ENCODE results near the gene ARID3B.
"Not testable (repeated sequence)": the region's sequence is repeated elsewhere in the genome, so short reads cannot be mapped to it uniquely, and the experiment has no call there.

Gene ARID3B

DNA sequence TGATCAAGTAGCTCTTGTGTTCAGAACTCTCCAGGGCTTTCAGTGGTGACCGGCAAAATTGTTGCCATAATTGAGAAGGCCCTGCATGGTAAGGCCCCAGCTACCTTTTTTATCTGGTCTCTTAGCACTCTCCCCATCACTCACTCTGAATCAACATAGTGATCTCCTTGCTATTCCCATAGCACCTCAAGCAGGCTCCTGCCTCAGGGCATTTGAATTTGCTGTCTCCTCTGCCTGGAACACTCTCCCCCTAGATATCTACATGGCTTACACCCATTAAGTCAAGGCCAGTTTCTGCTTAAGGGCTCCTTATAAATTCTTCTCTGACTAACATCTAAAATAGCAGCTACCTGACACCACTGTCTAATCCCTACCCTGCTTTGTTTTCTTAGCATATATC, 3.3 kb upstream of the ARID3B start:
- DNase-seq (ENCODE audit: low spot score) = no peak

DNA sequence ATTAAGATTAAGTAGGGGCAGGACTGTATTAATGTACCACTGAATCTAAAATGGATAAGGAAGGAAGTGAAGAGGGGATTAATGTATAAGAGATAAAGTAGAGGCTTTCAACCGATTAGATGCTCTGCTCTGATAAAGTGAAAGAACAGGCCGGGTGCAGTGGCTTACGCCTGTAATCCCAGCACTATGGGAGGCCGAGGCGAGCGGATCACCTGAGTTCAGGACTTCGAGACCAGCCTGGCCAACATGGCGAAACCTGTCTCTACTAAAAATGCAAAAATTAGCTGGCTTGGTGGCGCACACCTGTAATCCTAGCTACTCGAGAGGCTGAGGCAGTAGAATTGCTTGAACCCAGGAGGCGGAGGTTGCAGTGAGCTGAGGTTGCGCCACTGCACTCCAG, 1.5 kb upstream of the ARID3B start:
- not testable (repeated sequence) for DNase-seq (ENCODE audit: low spot score)

DNA sequence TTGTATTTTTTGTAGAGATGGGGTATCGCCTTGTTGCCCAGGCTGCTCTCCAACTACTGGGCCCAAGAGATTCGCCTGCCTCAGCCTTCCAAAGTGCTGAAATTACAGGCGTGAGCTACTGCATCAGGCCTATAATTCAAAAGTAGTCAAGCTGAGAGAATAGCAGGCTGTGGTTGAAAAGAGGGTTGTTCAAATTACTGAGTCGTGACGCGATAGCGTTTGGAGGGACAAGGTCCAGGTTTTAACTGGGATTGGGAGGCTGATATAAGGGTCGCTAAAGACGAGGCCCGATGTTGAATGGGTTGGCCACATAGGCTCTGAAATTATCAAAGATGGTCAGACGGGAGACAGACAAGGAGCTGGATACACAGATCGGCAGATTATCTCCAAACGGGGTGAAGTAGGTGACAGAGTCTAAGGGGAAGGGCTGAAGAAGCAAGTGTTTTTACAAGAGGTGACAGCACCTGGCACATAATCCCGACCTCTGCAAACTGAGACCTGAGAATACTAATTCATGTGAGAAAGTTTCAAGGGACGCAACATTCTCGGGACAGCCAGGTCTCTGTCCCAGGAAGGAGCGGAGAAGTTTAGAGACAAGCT, 759 bp upstream of the ARID3B start:
- no peak for DNase-seq (ENCODE audit: low spot score)

GRCh38 chr15:74541494-74542165, 610 bp downstream of the ARID3B start:
- DNase-seq (ENCODE audit: low spot score) = no peak

DNA sequence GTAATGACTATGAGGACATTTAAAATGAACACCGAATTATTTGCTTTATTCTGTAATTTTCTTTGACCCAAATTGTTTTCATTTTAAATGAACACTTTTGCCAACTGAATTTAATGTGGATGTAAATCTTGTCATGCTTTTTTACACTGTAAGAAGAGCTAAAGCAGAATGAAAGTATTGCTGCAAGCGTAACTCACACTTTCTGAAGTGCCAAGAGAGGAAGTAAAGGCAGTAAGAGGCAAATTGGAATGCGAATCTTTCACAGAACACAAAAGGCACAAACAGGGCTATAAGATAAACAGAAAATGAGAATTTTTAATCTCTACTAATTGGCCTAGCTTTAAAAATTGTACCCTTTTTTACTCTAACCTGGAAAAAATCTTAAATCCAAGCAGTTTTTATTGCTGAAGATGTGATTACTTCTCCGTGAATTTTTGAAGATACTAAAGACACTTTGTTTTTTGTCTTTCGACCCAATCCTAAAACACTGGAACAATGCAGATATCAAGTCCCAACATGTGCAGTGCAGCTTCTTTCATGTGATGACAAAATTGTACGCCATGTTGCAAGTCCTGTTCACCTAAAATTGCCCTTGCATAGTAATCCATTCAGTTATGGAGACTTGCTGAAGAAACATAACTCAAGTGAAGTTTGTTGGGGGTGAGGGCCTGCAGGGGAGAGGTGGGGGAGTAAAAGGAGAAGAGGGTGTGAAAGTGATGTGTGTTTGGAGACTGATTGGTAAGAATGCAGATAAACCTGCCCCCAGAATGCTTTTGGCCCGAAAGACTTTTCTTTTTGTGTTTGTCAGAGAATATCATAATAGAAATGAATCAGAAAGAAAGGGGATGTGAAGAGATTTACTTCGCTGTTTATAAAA, 1.4 kb downstream of the ARID3B start:
- DNase-seq (ENCODE audit: low spot score) = no peak

DNA sequence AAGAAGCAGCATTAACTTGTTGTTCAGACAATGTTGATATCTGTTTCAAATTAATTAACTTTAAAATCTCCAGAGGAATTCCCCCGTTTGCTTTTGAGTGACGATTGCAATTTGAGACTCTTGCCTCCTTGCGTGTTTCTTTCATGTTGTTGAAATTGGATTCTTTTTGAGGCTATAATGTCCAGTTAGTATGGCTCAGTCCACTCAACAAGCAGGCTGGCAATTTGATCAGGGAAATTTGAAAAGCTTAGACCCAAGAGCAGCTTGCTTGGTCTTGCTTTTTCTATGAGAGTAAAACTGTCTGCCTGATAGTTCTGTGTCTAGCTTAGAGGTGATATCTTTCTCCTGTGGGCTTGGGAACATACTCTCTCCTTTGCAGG, 2.0 kb downstream of the ARID3B start:
- DNase-seq (ENCODE audit: low spot score) = no peak

DNA sequence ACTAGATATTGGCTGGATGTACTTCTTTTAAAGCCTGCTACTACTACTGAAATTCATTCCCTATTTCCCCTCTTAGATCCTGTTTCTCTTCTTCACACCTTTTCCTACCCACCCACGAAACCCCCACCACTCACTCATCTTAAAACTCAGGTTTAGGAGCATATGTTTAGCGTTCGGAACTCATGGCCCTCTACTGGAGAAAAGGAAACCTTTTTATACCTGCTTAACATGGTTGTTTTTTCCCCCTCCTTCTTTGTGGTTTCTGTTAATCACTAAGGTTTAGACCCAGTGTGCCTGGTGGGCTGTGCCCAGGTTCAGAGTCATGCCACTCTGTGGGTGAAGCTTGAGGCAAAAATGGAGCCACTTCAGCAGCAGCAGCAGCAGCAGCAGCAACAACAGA, 2.6 kb downstream of the ARID3B start:
- DNase-seq (ENCODE audit: low spot score) = no peak

GRCh38 chr15:74545086-74545485, 4.1 kb downstream of the ARID3B start:
- DNase-seq (ENCODE audit: low spot score) = no peak

GRCh38 chr15:74545776-74546656, 5.0 kb downstream of the ARID3B start:
- peak; percentile 72 for DNase-seq (ENCODE audit: low spot score)

GRCh38 chr15:74547616-74548015, 6.6 kb downstream of the ARID3B start:
- DNase-seq (ENCODE audit: low spot score) = no peak

GRCh38 chr15:74548241-74548640, 7.2 kb downstream of the ARID3B start:
- DNase-seq (ENCODE audit: low spot score) = no peak

GRCh38 chr15:74549816-74550215, 8.8 kb downstream of the ARID3B start:
- no peak for DNase-seq (ENCODE audit: low spot score)

DNA sequence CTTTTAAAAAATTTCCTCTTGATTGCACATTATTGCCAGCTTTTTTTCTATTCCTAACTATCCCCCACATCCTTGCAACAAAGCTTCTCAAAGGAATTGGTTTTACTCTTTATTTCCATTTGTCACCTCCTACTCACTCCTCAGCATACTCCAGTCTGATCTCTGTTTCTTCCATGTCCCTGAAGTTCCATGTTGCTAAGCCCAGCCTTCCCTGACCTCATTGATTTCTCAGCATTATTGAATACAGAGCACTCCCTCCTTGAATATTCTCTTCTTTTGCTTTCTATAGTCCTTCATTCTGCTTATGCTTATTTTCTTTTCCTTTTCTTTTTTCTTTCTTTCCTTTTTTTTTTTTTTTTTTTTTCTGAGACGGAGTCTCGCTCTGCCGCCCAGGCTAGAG, 10.7 kb downstream of the ARID3B start:
- DNase-seq (ENCODE audit: low spot score) = no peak

DNA sequence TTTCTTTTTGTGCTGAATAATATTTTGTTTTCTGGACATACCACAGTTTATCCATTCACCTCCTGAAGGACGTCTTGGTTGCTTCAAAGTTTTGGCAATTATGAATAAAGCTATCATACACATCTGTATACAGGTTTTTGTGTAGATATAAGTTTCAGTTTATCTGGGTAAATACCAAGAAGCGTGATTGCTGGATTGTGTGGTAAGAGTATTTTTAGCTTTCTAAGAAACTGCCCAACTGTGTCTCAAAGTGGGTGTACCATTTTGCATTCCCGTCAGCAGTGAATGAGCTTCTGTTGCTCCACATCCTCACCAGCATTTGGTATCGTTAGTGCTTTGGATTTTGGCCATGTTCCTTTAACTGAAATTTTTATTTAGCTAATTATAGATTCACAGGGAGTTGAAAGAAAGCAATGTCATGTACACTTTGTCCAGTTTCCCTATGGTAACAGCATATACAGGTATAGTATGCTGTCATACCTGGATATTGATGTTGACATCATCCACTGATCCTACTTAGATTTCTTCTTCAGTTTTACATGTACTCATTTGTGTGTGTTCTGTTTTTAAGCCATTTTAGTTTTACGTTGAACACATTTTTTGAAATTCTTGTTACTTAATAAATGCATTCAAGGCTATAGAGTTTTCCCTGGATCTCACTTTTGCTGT, 11.9 kb downstream of the ARID3B start:
- no peak for DNase-seq (ENCODE audit: low spot score)

DNA sequence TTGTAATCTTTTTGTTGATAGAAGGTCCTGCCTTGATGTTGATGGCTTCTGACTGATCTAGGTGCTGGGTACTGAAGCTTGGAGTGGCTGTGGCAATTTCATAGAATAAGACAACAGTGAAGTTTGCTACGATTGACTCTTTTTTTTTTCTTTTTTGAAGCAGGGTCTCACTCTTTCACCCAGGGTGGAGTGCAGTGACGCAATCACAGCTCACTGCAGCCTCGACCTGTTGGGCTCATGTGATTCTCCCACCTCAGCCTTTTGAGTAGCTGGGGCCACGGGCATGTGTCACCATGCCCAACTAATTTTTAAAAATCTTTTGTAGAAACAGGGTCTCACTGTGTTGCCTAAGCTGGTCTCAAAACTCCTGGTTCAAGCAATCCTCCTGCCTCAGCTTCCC, 14.2 kb downstream of the ARID3B start:
- DNase-seq (ENCODE audit: low spot score) = no peak

DNA sequence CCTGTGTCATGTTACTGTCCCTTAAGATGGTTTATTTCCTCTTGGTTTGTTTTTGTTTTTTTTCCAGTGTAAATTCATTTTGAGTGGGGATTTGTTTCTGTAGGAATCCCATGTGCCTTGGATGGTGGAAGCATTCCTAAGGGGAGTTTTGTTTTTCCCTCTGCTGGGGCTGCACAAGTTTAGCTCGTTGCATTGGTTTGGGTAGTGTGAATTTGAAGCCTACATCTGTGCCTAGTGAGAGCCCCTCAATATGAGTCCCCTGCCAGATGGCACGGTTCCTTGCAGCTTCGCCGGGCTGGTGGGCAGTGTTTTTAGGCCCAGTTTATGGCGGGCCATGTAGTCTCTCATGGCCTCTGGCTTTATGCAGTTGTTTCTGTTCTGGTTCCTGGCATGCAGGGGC, 17.7 kb downstream of the ARID3B start:
- no peak for DNase-seq (ENCODE audit: low spot score)

DNA sequence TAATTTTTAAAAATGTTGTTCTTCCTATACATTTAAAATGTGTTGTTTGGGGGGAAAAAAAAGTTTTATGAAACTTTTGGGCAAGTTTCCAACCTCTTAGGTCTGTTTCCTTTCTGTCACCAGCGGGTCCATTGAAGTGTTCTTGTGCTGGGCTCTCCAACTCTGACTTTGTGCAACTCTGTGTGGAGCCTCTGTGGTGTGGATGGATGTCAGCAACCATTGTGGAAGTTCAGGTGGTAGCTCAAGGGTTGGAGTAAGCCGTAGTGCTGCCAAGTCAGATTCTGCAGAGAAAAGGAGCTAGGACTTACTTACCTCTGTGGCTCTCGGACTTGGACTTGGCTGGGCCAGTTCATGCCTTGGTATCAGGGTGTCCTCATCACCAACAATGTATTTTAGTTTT, 22.4 kb downstream of the ARID3B start:
- no peak for DNase-seq (ENCODE audit: low spot score)

- DNase-seq (ENCODE audit: low spot score) = no peak
Measured at GRCh38 chr15:74564182-74564581, 23.2 kb downstream of the ARID3B start.

GRCh38 chr15:74565381-74566085, 24.5 kb downstream of the ARID3B start:
- no peak for DNase-seq (ENCODE audit: low spot score)

DNA sequence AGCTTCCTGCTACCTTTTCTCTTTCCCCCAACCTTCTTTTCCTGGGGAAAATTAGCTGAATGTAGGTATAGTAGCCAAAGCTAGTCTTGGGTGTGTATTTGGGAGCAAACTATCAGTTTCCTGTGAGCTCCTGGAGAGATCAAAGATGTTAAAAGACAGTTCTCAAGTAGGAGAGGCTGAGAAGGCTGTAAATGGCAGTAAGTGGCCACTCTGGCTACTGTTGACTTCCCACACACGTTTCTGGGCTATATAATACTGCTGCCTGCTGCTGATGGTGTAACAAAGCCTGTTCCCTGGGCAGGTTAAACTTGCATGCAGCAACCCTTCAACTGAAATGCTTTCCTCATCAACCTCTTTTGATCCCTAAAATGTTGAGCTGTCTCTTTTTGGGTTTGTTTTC, 27.6 kb downstream of the ARID3B start:
- no peak for DNase-seq (ENCODE audit: low spot score)

DNA sequence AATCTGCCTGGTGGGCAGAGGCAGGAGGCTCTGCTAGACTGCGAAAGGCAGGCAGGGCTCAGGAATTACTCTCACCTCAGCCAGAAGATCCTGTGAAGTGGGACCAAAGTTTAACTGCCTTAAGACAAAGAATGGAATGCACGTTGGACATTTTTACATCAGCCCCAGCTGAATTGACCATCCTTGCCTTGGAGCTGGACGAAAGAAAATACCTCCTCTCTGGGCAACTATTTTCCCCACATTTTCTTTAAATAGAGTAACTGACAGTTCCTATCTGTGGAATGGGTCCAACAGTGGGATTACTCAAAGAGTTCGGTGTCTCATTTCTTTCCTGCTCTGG, 28.7 kb downstream of the ARID3B start:
- no peak for DNase-seq (ENCODE audit: low spot score)
